DND-41 (cell line): ENCODE results near the gene RPS28.
A peak's percentile ranks its signal among the peaks of the same experiment; 100 is the strongest.
"Not testable (repeated sequence)": the region's sequence is repeated elsewhere in the genome, so short reads cannot be mapped to it uniquely, and the experiment has no call there.

Experiments used
- ATAC-seq: fragments of 200-7000 bp; cut with Tn5 transposase; 3 replicates; pipeline ENCODE4 v1.9.1; 2021; ENCODE audit warnings: low read depth; ENCODE audit not compliant: insufficient read depth
- DNase-seq: peaks from one replicate; pipeline ENCODE4 v3.0.0-alpha.2; 2020
- H2AFZ ChIP-seq: 2 replicates; pipeline ENCODE4 v1.6.0; 2012; ENCODE audit warnings: low read depth, low read length
- H3K27ac ChIP-seq: 2 replicates; pipeline ENCODE4 v1.5.1; 2012; ENCODE audit warnings: low read length, inconsistent platforms
- H3K27me3 ChIP-seq: fragments of 200-600 bp; sonication (generic); 2 replicates; pipeline ENCODE4 v1.6.0; 2012; ENCODE audit warnings: low read length, mild to moderate bottlenecking, inconsistent platforms; ENCODE audit not compliant: insufficient read depth, poor library complexity
- H3K36me3 ChIP-seq: 2 replicates; pipeline ENCODE4 v1.5.1; 2012; ENCODE audit warnings: low read length, inconsistent platforms; ENCODE audit not compliant: insufficient read depth
- H3K4me1 ChIP-seq: 2 replicates; pipeline ENCODE4 v1.5.1; 2012; ENCODE audit warnings: mild to moderate bottlenecking, low read length; ENCODE audit not compliant: insufficient read depth
- H3K4me2 ChIP-seq: 2 replicates; pipeline ENCODE4 v1.6.0; 2012; ENCODE audit warnings: mild to moderate bottlenecking, moderate library complexity, low read length, inconsistent platforms; ENCODE audit not compliant: insufficient read depth
- H3K4me3 ChIP-seq, 2 experiments: fragments of 200-600 bp in 1 of 2; shearing (Covaris generic) in 1 of 2; 2 replicates each; pipeline ENCODE4 v1.5.1; 2012 to 2016; ENCODE audit warnings: inconsistent platforms in 2 of 2, low read length in 2 of 2, mild to moderate bottlenecking in 2 of 2, low read depth in 1 of 2, moderate library complexity in 1 of 2
- H3K79me2 ChIP-seq: 2 replicates; pipeline ENCODE4 v1.6.0; 2012; ENCODE audit warnings: low read length, inconsistent platforms; ENCODE audit not compliant: insufficient read depth
- H3K9ac ChIP-seq: 2 replicates; pipeline ENCODE4 v1.6.0; 2012; ENCODE audit warnings: low read depth, mild to moderate bottlenecking, inconsistent platforms, low read length, moderate library complexity
- H3K9me3 ChIP-seq: 2 replicates; pipeline ENCODE4 v1.5.1; 2012; ENCODE audit warnings: low read length, moderate library complexity, mild to moderate bottlenecking, inconsistent platforms; ENCODE audit not compliant: insufficient read depth, severe bottlenecking
- H4K20me1 ChIP-seq: 2 replicates; pipeline ENCODE4 v1.6.0; 2012; ENCODE audit warnings: low read length; ENCODE audit not compliant: insufficient read depth
- EZH2 ChIP-seq: IDR thresholded peaks from 3 replicates; pipeline ENCODE4 v1.6.1; 2012; ENCODE audit warnings: borderline replicate concordance, low read depth, mild to moderate bottlenecking, moderate library complexity, low read length, inconsistent platforms; ENCODE audit not compliant: severe bottlenecking
- TF ChIP-seq, protein P1 (sequence below): IDR thresholded peaks from 2 replicates; pipeline ENCODE4 v1.5.1; 2012; ENCODE audit warnings: borderline replicate concordance, low read length, moderate library complexity, mild to moderate bottlenecking; ENCODE audit not compliant: poor library complexity, severe bottlenecking; ENCODE audit errors: extremely low read depth

Gene RPS28

GRCh38 chr19:8316351-8317125 lies 4.8 kb upstream of the RPS28 start:
- no peak overlapping the region for H3K4me3 ChIP-seq
- ATAC-seq (no peak), DNase-seq (no peak)
- no peak overlapping the region for H3K9ac ChIP-seq
- TF ChIP-seq, protein P1, sequence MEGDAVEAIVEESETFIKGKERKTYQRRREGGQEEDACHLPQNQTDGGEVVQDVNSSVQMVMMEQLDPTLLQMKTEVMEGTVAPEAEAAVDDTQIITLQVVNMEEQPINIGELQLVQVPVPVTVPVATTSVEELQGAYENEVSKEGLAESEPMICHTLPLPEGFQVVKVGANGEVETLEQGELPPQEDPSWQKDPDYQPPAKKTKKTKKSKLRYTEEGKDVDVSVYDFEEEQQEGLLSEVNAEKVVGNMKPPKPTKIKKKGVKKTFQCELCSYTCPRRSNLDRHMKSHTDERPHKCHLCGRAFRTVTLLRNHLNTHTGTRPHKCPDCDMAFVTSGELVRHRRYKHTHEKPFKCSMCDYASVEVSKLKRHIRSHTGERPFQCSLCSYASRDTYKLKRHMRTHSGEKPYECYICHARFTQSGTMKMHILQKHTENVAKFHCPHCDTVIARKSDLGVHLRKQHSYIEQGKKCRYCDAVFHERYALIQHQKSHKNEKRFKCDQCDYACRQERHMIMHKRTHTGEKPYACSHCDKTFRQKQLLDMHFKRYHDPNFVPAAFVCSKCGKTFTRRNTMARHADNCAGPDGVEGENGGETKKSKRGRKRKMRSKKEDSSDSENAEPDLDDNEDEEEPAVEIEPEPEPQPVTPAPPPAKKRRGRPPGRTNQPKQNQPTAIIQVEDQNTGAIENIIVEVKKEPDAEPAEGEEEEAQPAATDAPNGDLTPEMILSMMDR, result no peak
- H3K79me2 ChIP-seq, result peaks cover 35% of the 10 kb centered on the region
- H3K27ac ChIP-seq, result no peak overlapping the region
- H4K20me1 ChIP-seq, result no peaks in the 10 kb centered on the region
- H3K36me3 ChIP-seq, result peaks cover 51% of the 10 kb centered on the region
- H3K4me1 ChIP-seq, result peaks cover 22% of the 10 kb centered on the region
- H3K27me3 ChIP-seq, result no peaks in the 10 kb centered on the region
- H3K4me2 ChIP-seq, result no peak overlapping the region
- no peak overlapping the region for H2AFZ ChIP-seq
- H3K9me3 ChIP-seq, result no peaks in the 10 kb centered on the region

- H3K79me2 ChIP-seq, result peaks cover 55% of the 10 kb centered on the region
- not testable (repeated sequence) for DNase-seq, H3K9me3 ChIP-seq, ATAC-seq, H3K4me3 ChIP-seq, H3K27ac ChIP-seq, H3K4me2 ChIP-seq, H3K27me3 ChIP-seq, H2AFZ ChIP-seq, H3K9ac ChIP-seq
- TF ChIP-seq, protein P1, result peak; percentile 14
- peaks cover 55% of the 10 kb centered on the region for H3K36me3 ChIP-seq
- peaks cover 40% of the 10 kb centered on the region for H3K4me1 ChIP-seq
- peaks cover 18% of the 10 kb centered on the region for H4K20me1 ChIP-seq
Observed at GRCh38 chr19:8318835-8319234, 2.5 kb upstream of the RPS28 start.

- H3K79me2 ChIP-seq, result peaks cover 55% of the 10 kb centered on the region
- peaks cover 23% of the 10 kb centered on the region for H4K20me1 ChIP-seq
- DNase-seq (no peak), ATAC-seq (no peak)
- H3K27me3 ChIP-seq, result no peaks in the 10 kb centered on the region
- peak overlapping the region; percentile 95 for H3K27ac ChIP-seq
- peaks cover 52% of the 10 kb centered on the region for H3K36me3 ChIP-seq
- TF ChIP-seq EZH2, result no peak
- TF ChIP-seq, protein P1, result no peak
- no peaks in the 10 kb centered on the region for H3K9me3 ChIP-seq
- peak overlapping the region; percentile 85 for H3K9ac ChIP-seq
- no peak overlapping the region for H2AFZ ChIP-seq
- H3K4me3 ChIP-seq, result peak overlapping the region; percentile 60 to 85
- H3K4me1 ChIP-seq, result peaks cover 40% of the 10 kb centered on the region
- peak overlapping the region; percentile 94 for H3K4me2 ChIP-seq
Observed at GRCh38 chr19:8319807-8320520, 1.3 kb upstream of the RPS28 start.
